ENCODE data around the gene LRRC3C.

LRRC3C gene

GRCh38 chr17:39943702-39944392 is 16.3 kb downstream of the LRRC3C start (continued):
- no peak for TF ChIP-seq ZNF140 (tag by site-specific recombination; IDR thresholded peaks at IDR 0.05)
- TF ChIP-seq, protein P1, sequence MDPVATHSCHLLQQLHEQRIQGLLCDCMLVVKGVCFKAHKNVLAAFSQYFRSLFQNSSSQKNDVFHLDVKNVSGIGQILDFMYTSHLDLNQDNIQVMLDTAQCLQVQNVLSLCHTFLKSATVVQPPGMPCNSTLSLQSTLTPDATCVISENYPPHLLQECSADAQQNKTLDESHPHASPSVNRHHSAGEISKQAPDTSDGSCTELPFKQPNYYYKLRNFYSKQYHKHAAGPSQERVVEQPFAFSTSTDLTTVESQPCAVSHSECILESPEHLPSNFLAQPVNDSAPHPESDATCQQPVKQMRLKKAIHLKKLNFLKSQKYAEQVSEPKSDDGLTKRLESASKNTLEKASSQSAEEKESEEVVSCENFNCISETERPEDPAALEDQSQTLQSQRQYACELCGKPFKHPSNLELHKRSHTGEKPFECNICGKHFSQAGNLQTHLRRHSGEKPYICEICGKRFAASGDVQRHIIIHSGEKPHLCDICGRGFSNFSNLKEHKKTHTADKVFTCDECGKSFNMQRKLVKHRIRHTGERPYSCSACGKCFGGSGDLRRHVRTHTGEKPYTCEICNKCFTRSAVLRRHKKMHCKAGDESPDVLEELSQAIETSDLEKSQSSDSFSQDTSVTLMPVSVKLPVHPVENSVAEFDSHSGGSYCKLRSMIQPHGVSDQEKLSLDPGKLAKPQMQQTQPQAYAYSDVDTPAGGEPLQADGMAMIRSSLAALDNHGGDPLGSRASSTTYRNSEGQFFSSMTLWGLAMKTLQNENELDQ (tag by site-specific recombination; IDR thresholded peaks at IDR 0.05; ENCODE audit: low read depth) = no peak

DNA sequence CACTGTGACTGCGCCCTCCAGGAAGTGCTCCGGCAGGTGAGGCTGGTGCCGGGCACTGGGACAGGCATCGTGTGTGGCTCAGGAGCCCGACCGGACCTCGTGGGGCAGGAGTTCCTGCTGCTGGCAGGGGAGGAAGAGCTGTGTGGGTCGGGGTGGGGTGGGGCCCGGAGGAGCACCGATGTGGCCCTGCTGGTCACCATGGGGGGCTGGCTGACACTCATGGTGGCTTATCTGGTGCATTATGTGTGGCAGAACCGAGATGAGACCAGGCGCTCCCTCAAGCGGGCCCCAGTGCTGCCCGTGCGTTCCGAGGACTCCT is 16.8 kb downstream of the LRRC3C start:
- Histone ChIP-seq H3K4me1 (ENCODE audit: control insufficient read depth, insufficient read depth, low read length) (peaks cover 1% of the 10 kb centered on the region; the same call in 1 of the 2 replicates), H3K4me3 (ENCODE audit: low read depth, low read length) (no peak overlapping the region), H3K9me3 (ENCODE audit: control insufficient read depth, insufficient read depth, low read depth, low read length) (no peaks in the 10 kb centered on the region), H3K36me3 (ENCODE audit: control insufficient read depth in 2 of 2, insufficient read depth in 1 of 2, low read length in 2 of 2) (no peaks in the 10 kb centered on the region), H3K27ac (ENCODE audit: extremely low read depth, low read depth, low read length) (no peak overlapping the region)
- ChIA-PET CTCF (no interaction called here), POLR2A (no interaction called here)
- TF ChIP-seq ZBTB1 (tag by site-specific recombination; IDR thresholded peaks at IDR 0.05) (no peak), ZBTB6 (tag by site-specific recombination; IDR thresholded peaks at IDR 0.05) (no peak), ZNF248 (tag by site-specific recombination; IDR thresholded peaks at IDR 0.05) (no peak), ZNF341 (tag by site-specific recombination; IDR thresholded peaks at IDR 0.05; ENCODE audit: low read depth) (no peak), ZIC2 (tag by site-specific recombination; IDR thresholded peaks at IDR 0.05) (no peak), ZNF423 (tag by site-specific recombination; IDR thresholded peaks at IDR 0.05) (no peak), KLF8 (tag by site-specific recombination; IDR thresholded peaks at IDR 0.05) (no peak), PRDM4 (tag by site-specific recombination; IDR thresholded peaks at IDR 0.05) (no peak), ZNF10 (tag by site-specific recombination; IDR thresholded peaks at IDR 0.05) (no peak), ZBTB17 (tag by site-specific recombination; IDR thresholded peaks at IDR 0.05) (no peak), ZBTB20 (tag by site-specific recombination; IDR thresholded peaks at IDR 0.05) (no peak), ZNF837 (tag by site-specific recombination; IDR thresholded peaks at IDR 0.05) (no peak)
- TF ChIP-seq, protein P2, sequence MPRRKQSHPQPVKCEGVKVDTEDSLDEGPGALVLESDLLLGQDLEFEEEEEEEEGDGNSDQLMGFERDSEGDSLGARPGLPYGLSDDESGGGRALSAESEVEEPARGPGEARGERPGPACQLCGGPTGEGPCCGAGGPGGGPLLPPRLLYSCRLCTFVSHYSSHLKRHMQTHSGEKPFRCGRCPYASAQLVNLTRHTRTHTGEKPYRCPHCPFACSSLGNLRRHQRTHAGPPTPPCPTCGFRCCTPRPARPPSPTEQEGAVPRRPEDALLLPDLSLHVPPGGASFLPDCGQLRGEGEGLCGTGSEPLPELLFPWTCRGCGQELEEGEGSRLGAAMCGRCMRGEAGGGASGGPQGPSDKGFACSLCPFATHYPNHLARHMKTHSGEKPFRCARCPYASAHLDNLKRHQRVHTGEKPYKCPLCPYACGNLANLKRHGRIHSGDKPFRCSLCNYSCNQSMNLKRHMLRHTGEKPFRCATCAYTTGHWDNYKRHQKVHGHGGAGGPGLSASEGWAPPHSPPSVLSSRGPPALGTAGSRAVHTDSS (tag by site-specific recombination; IDR thresholded peaks at IDR 0.05) = no peak
- TF ChIP-seq, protein P3, sequence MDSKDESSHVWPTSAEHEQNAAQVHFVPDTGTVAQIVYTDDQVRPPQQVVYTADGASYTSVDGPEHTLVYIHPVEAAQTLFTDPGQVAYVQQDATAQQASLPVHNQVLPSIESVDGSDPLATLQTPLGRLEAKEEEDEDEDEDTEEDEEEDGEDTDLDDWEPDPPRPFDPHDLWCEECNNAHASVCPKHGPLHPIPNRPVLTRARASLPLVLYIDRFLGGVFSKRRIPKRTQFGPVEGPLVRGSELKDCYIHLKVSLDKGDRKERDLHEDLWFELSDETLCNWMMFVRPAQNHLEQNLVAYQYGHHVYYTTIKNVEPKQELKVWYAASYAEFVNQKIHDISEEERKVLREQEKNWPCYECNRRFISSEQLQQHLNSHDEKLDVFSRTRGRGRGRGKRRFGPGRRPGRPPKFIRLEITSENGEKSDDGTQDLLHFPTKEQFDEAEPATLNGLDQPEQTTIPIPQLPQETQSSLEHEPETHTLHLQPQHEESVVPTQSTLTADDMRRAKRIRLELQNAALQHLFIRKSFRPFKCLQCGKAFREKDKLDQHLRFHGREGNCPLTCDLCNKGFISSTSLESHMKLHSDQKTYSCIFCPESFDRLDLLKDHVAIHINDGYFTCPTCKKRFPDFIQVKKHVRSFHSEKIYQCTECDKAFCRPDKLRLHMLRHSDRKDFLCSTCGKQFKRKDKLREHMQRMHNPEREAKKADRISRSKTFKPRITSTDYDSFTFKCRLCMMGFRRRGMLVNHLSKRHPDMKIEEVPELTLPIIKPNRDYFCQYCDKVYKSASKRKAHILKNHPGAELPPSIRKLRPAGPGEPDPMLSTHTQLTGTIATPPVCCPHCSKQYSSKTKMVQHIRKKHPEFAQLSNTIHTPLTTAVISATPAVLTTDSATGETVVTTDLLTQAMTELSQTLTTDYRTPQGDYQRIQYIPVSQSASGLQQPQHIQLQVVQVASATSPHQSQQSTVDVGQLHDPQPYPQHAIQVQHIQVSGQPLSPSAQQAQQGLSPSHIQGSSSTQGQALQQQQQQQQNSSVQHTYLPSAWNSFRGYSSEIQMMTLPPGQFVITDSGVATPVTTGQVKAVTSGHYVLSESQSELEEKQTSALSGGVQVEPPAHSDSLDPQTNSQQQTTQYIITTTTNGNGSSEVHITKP (tag by site-specific recombination; IDR thresholded peaks at IDR 0.05) = no peak
